Measurements from ENCODE around the gene TMEM253.

TMEM253 gene

DNA sequence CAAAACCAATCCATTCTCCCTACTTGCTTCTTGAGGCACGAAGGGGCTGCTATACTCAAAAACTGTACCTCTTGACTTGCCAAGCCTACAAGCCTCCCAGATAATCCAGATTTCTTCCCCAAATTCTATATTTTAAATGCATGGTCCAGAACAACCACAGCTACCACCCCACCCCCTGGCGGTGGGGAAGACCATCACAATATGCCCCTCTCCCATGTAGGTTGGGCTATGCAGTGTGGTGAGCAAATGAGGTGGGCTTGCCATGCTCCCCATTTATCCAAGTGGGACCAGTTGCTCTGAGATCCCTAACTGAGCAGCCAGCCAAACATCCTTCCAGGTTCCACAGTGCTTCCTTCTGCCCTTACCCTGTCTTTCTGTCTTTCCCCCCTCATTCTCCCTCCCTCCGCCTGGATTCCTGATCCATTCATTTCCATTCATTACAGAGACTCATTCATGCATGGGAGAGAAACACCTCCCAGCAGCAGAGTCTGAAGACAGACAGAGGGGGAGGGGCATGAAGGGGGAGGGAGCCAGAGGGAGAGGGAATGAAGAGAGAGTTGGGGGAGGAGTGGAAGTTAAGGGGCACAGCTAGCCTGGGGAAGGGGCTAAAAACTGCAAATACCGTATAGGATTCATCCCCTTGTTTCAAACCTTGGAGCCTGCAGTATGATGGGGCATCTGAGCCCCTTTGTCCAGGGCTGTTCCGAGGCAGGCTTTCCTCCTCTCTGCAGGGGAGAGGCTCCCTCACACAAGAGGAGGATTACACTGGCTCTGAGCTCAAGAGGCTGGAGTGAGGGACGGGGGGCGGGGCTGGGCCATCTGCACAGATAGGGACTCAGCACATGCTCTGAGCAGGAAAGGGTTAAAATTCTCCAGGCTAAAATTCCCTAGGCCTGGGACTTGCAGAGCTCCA, 6.8 kb upstream of the TMEM253 start:
- DNase-seq (no peak), ATAC-seq (no peak)
- H3K27me3 Mint-ChIP-seq = no peaks in the 10 kb centered on the region
- peaks cover 21% of the 10 kb centered on the region for H3K4me1 Mint-ChIP-seq
- no peak overlapping the region for H3K27ac Mint-ChIP-seq
- no peak overlapping the region for H3K4me3 Mint-ChIP-seq
- H3K9me3 Mint-ChIP-seq = no peaks in the 10 kb centered on the region

DNA sequence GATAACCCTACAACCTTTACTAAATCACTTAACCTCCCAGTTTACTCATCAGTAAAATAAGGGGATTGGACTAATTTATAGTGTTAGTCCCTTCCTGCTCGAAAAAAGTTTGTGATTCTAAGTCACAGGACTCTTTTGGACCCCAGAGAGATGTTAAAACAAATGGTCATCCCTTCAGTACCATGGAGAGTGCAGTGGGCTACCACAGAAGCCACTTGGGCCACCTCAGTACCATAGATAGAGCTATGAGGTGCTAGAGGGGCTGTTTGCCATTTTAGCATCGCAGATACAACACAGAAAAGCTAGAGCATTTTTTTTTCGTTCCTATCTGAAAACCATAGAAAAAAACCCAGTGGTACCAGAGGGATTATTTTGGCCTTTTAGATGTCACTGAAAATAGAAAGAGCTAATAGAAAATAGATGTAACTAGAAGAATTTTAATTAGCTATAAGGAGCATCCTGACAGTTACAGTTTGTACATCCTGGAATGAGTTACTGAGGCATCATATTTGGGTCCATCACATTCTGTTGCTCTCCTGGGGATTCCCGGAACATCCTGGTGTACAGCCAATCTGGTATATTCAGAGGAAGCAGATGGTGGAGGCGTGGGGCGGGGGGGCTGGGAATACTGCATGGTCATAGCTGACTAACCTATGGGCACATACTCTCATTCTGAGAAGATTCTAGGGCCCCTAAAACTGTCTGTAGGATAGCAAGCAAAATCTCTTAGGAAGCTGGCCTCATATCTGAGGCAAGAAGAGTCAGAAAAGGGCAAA, 5.2 kb upstream of the TMEM253 start:
- no peaks in the 10 kb centered on the region for H3K9me3 Mint-ChIP-seq
- no peaks in the 10 kb centered on the region for H3K27me3 Mint-ChIP-seq
- no peak for ATAC-seq
- peaks cover 27% of the 10 kb centered on the region for H3K4me1 Mint-ChIP-seq
- no peak overlapping the region for H3K27ac Mint-ChIP-seq
- H3K4me3 Mint-ChIP-seq = no peak overlapping the region
- DNase-seq = no peak

DNA sequence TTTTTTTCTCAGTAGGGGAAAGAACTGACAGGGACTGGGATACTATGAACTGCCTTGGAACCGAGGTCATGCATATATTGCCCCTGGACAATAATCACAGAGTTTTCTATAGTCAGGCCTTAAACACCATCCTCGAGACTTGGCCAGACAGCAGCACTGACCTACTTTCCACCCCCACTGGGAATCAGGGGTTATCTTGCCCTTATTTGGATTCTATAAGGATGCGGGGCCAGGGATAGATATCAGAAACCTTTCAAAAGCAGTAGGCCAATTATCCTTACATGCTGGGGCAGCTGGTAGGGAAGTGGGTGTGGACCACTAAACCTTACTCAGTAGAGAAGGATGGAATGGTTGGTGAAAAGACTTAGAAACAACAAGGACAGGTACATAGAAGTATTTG, 4.4 kb upstream of the TMEM253 start:
- Mint-ChIP-seq H3K9me3 (no peaks in the 10 kb centered on the region), H3K4me3 (no peak overlapping the region), H3K27me3 (no peaks in the 10 kb centered on the region), H3K27ac (no peak overlapping the region), H3K4me1 (peaks cover 27% of the 10 kb centered on the region)
- DNase-seq (no peak), ATAC-seq (no peak)

DNA sequence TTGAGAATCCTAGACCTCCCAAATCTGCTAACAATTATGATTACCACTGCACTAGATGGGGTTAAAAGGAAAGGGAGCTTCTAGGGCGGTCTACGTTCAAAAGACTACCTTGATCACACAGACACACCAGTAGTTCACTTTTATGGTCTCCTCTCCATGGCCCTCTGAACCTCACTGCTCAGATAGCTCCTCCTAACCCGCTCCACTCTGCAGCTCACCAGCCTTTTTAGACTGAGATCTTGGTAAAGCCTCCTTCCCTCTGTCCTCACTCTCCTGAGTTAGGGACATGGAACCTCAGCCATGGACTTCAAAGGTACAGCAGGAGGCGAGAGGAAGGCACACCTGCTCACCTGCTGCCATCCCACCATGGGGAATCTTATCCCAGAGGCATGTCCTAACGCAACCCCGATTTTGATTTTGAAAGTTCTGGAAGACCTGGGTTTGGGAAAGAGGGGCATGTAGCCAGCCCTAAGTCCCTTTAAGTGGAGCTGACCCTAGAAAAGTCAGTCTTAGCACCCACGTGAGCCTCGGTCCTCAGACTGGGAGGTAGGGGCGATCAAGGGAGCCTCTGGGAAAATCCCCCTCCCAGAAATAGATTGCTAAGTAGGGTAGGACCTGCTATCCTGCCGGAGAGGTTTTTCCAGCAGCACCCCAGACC, 3.8 kb upstream of the TMEM253 start:
- H3K27ac Mint-ChIP-seq = peak overlapping the region; percentile 71 to 92
- ATAC-seq (no peak), DNase-seq (no peak)
- H3K27me3 Mint-ChIP-seq = no peaks in the 10 kb centered on the region
- H3K4me3 Mint-ChIP-seq = peak overlapping the region; percentile 81 to 83
- H3K9me3 Mint-ChIP-seq = no peaks in the 10 kb centered on the region
- H3K4me1 Mint-ChIP-seq = peaks cover 34% of the 10 kb centered on the region

DNA sequence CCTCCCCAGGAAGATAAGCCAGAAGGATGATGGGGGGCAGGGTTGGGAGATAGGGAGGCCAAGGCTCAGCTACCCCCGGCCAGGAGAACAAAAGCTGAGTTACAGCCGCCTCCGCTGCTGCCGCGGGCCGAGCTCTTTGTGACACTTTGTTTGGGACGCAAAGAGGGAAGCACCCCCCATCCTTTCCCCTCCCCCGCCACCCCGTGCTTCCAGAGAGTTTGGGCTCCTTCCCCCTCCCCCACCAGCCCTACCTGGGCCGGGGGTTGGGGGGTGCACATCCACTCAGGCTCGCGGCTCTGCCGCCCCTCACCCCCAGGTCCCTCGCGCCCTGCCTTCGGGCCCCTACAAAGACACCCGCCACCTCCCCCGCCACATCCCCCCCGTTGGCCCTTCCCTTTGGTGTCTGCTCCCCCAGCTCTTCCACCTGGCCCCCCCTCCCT, 3.2 kb upstream of the TMEM253 start:
- Mint-ChIP-seq H3K4me3 (peak overlapping the region; percentile 81 to 83), H3K27ac (peak overlapping the region; percentile 71 to 92), H3K4me1 (peaks cover 35% of the 10 kb centered on the region), H3K9me3 (no peaks in the 10 kb centered on the region), H3K27me3 (no peaks in the 10 kb centered on the region)
- ATAC-seq = peak; percentile 46
- DNase-seq = no peak

DNA sequence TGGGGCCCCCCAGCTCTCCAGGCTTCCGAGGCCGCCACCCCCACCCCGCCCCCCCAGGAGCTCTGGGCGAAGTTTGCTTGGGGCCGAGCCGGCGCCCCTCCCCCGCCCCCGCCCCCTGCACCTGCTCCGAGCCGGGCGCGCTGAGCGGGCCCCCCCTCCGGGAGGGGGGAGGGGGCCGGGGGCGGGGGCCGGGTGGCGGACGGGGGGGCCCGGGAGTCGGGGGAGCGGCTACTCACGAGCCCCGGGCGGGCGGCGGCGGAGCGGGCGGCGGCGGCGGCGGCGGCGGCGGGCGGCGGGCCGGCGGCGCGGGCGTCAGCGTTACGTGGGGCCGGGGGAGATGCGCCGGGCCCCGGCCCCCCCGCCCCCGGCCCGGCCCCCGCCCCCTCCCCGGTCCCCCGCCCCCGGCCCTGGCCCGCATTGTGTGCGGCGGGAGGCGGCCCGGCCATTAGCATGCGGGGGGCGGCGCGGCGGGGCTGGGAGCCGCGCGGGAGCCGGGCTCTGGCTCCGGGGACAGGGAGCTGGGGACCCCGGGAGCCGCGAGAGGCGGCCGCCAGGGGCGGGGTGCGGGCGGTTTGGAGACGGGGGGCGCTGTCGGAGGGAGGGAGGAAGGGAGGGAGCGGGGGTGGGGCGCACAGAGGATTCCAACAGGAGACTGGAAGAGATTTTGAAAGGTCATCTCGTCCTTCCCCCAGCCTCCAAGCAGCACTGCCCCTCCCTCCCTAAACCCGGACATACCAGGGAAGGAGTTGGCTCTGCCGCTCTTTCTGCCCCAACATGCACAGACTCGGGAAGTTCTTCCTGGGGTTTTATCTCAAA, 2.6 kb upstream of the TMEM253 start, which contains the start of gene ZNF219:
TSS of gene ZNF219 (minus strand) at position 580 of the 816 bp plus-strand sequence. CDS start 5,064 bp downstream, outside the sequence.
- Mint-ChIP-seq H3K4me1 (peaks cover 36% of the 10 kb centered on the region), H3K9me3 (no peaks in the 10 kb centered on the region), H3K27me3 (no peaks in the 10 kb centered on the region), H3K27ac (peak within 1 kb of the TSS; percentile 71 to 92), H3K4me3 (peak within 1 kb of the TSS; percentile 84 to 93)
- no peak for DNase-seq
- peak; percentile 44 for ATAC-seq

DNA sequence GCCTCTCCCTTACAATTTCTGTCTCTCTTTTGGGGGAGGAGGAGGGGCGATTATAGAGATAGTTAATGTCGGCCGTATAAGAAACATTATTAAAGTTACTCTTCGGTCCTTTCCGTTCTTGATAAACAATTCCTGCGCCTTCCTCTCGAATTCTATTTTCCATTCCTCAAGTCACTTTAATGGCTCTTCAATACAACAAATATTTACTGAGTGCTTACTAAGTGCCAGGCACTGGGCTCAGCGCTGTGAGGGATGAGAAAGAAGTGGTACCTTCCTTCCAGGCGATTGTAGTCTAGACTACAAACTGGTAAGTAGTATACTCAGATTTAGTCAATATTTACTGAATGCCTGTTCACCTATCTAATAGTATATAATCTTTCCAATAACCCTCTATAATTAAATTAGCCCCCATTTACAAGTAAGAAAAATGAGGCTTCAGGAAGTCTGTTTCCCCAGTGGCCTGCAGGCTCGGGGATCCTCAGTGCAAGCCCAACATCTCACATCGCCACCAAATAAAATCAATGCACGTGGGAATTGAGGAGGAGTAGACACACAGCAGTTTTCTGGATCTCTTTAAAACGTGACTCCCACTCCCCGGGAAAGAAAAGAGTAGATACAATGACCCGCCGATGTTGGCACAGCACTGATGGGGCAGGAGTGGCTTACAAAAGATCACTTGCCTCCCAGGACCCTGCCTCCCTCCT, 1.8 kb upstream of the TMEM253 start:
- Mint-ChIP-seq H3K27me3 (no peaks in the 10 kb centered on the region), H3K4me3 (peak overlapping the region; percentile 84 to 93), H3K4me1 (peaks cover 40% of the 10 kb centered on the region), H3K9me3 (no peaks in the 10 kb centered on the region), H3K27ac (peak overlapping the region; percentile 56 to 92)
- DNase-seq (no peak), ATAC-seq (no peak)

DNA sequence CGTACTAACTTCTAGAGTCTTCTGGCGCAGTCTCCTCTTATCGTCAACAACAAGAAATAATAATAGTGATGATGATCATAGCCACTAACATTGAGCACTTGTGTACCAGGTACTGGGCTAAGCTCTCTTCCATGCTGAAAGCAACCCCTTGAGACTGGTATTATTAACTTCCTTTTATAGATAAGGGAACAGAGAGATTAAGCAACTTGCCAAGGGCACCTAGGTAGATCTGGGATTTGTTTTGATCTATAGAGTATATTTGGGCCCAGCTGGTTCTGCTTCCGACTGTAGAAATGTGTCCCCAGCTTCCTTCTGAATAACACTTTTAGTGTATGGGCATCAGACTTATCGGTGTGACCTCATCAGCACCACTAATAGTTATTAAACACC, 1.3 kb upstream of the TMEM253 start:
- no peak for DNase-seq
- Mint-ChIP-seq H3K4me3 (peak overlapping the region; percentile 84 to 93), H3K27ac (no peak overlapping the region), H3K27me3 (no peaks in the 10 kb centered on the region), H3K9me3 (no peaks in the 10 kb centered on the region), H3K4me1 (peaks cover 42% of the 10 kb centered on the region)
- no peak for ATAC-seq

DNA sequence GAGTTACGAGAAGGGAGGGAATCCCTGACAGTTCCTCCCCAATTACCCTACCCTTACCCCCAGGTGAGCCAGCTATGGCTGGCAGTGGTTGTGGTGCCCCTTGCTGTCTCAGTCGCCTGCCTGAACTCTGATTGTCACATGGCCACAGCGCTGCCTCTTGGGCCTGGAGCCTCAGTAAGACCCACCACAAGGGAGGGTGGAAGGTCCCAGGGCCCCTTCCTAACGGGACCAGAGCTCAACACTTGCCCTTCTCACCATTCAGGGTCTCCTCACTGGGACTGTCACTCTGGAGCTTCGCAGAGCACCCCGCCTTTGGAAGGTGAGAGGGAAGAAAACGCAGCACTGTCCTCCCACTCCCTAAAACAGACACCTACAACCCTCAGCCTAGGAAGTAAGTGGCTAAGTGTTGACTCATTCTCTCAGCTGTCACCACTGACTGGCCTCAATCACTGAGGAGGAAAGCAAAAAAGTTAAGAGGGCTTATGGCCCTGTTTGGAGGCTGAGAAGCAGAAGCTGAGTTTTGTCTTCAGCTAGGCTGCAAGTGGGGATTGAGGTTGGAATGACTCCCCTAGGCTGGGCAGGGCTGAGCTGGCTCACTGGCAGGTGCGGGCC, 1.0 kb downstream of the TMEM253 start:
- Mint-ChIP-seq H3K4me3 (peak overlapping the region; percentile 86 to 98), H3K27ac (peak overlapping the region; percentile 37 to 40), H3K9me3 (no peaks in the 10 kb centered on the region), H3K27me3 (no peaks in the 10 kb centered on the region), H3K4me1 (peaks cover 50% of the 10 kb centered on the region)
- DNase-seq = no peak
- ATAC-seq = peak; percentile 8

DNA sequence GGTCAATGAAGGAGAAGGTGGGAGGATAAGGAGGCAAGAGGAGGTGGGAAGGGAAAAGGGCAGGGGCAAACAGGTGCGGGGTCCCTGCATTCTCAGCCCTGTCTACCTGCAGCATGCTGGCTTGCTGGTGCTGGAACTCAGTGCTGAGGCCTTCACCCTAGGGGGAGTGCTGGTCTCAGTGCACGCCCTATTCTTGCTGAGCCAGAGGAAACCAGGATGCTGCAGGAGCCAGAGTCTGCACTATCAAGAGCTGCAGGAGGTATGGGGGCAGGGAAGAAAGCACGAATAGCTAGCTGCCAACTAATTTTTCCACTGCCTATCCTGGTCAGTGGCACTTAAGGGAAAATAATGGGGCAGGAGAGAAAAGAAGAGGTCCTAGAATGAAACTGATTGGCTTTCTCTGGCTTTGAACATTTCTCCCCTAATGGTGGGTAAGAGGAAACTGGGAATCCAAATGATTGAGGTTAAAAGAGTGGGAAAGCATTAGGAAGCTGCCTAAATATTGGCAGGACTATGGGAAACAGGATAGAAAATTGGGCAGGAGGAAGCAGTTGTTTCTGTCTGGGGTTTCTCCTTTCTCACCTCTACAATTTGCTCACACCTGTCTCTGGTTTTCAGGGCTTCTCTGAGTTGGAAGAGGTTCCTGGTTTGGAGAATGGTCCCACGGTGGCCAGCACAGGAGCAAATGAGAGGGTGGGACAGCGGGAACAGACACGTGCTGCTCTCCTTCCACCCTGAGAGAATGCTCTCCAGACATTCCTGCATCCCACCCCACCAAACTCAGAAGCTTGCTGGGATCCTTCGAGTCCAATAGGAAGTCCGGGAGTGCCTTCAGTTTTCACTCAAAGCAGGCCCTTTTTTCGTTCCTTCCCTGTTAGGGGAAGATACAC, 1.9 kb downstream of the TMEM253 start:
- no peaks in the 10 kb centered on the region for H3K9me3 Mint-ChIP-seq
- peaks cover 46% of the 10 kb centered on the region for H3K4me1 Mint-ChIP-seq
- H3K4me3 Mint-ChIP-seq = peak overlapping the region; percentile 86 to 98
- H3K27ac Mint-ChIP-seq = peak overlapping the region; percentile 37 to 98
- no peaks in the 10 kb centered on the region for H3K27me3 Mint-ChIP-seq
- DNase-seq (no peak), ATAC-seq (no peak)

DNA sequence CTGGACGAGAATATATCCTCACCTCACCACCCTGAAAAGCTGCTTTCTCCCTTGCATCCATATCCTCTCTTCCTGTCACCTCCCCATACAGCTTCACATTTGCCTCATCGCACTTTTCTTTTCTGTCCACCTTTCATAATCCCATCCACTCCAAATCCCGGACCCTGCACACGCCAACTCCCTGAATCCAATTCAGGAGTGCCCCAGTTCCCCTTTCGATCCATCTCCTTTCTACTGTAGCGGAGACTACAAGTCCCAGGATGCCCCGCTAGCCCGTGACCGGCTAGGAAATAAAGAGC, 2.5 kb downstream of the TMEM253 start:
- no peaks in the 10 kb centered on the region for H3K9me3 Mint-ChIP-seq
- ATAC-seq = no peak

DNA sequence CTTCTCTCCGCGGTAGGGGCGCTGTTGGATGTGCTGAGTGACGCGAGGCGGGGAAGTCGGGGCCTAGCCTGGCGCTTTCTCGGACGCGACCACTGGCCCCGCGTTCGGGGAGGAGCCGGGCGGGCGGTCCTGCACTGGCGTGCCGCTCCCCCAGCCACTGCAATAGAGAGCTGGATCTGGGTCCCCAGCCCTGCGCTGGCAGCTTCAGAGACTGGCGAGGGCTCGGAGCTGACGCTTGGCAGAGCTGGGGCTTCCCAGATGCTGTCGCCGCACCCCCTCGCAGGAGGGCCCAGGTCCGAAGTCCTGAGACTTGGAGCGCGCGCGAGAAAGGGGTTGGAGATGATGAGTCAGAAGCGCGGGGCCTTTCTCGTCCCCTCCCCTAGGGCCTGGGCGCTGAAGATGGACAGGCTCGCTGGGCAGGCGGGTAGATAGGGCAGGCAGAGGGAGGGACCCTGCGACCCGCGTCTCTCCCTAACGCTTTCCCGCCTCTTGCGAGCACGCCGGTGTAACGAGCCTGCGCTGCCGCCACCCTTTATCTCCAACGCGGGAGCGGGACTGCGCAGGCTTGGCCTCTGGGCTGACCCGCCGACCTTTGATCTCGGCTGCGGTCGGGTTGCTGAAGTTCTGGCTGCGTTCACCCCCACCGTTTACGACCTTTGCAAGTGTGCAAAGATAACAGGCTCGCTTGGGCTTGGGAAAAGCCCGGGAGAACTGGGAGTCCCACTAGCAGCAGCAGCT, 3.0 kb downstream of the TMEM253 start:
- H3K4me3 Mint-ChIP-seq = peak overlapping the region; percentile 86 to 98
- DNase-seq = peak; percentile 95 to 96
- peak overlapping the region; percentile 97 to 98 for H3K27ac Mint-ChIP-seq
- peak; percentile 93 for ATAC-seq
- H3K4me1 Mint-ChIP-seq = peaks cover 45% of the 10 kb centered on the region
- H3K9me3 Mint-ChIP-seq = no peaks in the 10 kb centered on the region
- H3K27me3 Mint-ChIP-seq = no peaks in the 10 kb centered on the region

More for the DNA sequence above, 2.5 kb downstream of the TMEM253 start:
- peaks cover 46% of the 10 kb centered on the region for H3K4me1 Mint-ChIP-seq
- H3K27ac Mint-ChIP-seq = peak overlapping the region; percentile 97 to 98
- no peak for DNase-seq
- H3K27me3 Mint-ChIP-seq = no peaks in the 10 kb centered on the region
- peak overlapping the region; percentile 86 to 98 for H3K4me3 Mint-ChIP-seq

All from stimulated activated naive CD8-positive, alpha-beta T cell treated with anti-CD3 and anti-CD28 coated beads, Interleukin-15, amount 100 ng/mL, for 72 hours (primary cell).